K562 (cell line): ENCODE results near the gene CARD10. TPM values are rescaled to one million over a fixed set of nuclear protein-coding genes. Genes with fewer than 3 reads are reported as not detected.

Source experiments
- BCLAF1 ChIP-seq, 2 experiments: fragments of 450-650 bp in 1 of 2; IDR thresholded peaks; 2 replicates each; pipeline ENCODE4 v1.6.1; 2011 to 2017; ENCODE audit warnings: low read depth in 2 of 2, antibody characterized with exemption in 1 of 2, borderline replicate concordance in 1 of 2, low read length in 1 of 2, mild to moderate bottlenecking in 1 of 2, mixed read lengths in 1 of 2; ENCODE audit not compliant: control insufficient read depth in 1 of 2
- CHD1 ChIP-seq: fragments of 200-600 bp; sonication (generic); IDR thresholded peaks from one replicate; pipeline ENCODE4 v1.6.1; 2012; ENCODE audit warnings: mild to moderate bottlenecking, moderate library complexity, low read length, inconsistent platforms
- NCOA4 ChIP-seq: fragments of 450-650 bp; IDR thresholded peaks from 2 replicates; pipeline ENCODE4 v1.6.1; 2018; ENCODE audit warnings: mild to moderate bottlenecking; ENCODE audit not compliant: partially characterized antibody
- SETDB1 ChIP-seq: IDR thresholded peaks from one replicate; pipeline ENCODE4 v1.6.1; 2012; ENCODE audit warnings: low read length, control low read depth, inconsistent platforms
- polyA plus RNA-seq, 8 experiments: library from polyadenylated mRNA; depleted of rRNA in 4 of 8; stranded (reverse) in 5 of 8; unstranded in 3 of 8; fragments of >200 nt; fragmentation: Nextera tagmentation in 2 of 8; fragmentation: Illumina TruSeq in 1 of 8; extraction: Ambion mirVana in 2 of 8; extraction: Trizol in 1 of 8; gene quantifications; 2 replicates each; pipeline versions ENCODE4 v1.2.1 to v1.2.3, GENCODE V29; 2011 to 2014; ENCODE audit warnings: inconsistent platforms in 1 of 8, missing spikeins in 1 of 8
- total RNA-seq, 7 experiments: library from RNA; depleted of rRNA in 6 of 7; stranded (reverse); fragments of >200 nt in 6 of 7; fragmentation: Illumina TruSeq in 2 of 7; extraction: Trizol in 2 of 7; gene quantifications; 2 replicates each; pipeline versions ENCODE4 v1.2.1 to v1.2.3, GENCODE V29; 2011 to 2021; ENCODE audit warnings: low replicate concordance in 1 of 7
- TF ChIP-seq, protein P1 (sequence below): fragments of 450-650 bp; IDR thresholded peaks from 2 replicates; pipeline ENCODE4 v1.6.1; 2014; ENCODE audit warnings: low read depth, mild to moderate bottlenecking, moderate library complexity, borderline replicate concordance

CARD10 gene
- total and polyA plus RNA-seq, 9 of the 15 experiments (the other 6 are each of a cell fraction or from before 2014, with no cell fraction given) = 0.13 to 5.8 (median 1.6) TPM

DNA sequence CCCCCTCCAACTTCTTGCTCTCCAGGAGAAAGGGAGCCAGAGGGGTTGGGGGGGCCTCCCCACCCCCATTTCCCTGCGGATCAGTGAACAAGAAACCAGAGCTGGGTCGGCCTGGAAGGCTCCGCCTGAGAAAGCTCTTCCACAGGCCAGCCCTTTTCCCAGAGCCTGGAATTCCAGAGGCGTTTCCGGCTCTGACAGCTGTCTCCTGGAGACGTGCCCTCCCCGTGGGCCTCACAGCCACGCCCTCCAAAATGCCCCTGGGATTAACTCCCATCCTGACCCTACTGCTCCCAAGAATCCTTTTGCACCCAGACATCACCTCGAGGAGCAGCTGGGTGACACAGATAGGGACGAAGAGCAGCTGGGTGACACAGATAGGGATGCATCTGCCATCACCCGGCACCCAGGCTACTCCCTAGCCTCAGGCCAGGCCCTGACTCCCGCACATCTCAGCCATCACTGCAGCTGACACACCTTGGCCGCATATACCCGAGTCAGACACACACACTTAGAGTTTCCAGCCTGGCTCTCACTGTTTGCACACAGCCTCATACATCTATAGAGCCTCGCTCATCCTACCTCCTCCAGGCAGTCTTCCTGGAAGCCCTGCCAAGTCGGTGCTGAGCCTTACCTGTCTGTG, 33.4 kb upstream of the CARD10 start (continued):
- no peak for TF ChIP-seq BCLAF1 (IDR thresholded peaks at IDR 0.05; ENCODE audit: borderline replicate concordance in 1 of 2, control insufficient read depth in 1 of 2, low read depth in 2 of 2, low read length in 1 of 2)
- TF ChIP-seq, protein P1, sequence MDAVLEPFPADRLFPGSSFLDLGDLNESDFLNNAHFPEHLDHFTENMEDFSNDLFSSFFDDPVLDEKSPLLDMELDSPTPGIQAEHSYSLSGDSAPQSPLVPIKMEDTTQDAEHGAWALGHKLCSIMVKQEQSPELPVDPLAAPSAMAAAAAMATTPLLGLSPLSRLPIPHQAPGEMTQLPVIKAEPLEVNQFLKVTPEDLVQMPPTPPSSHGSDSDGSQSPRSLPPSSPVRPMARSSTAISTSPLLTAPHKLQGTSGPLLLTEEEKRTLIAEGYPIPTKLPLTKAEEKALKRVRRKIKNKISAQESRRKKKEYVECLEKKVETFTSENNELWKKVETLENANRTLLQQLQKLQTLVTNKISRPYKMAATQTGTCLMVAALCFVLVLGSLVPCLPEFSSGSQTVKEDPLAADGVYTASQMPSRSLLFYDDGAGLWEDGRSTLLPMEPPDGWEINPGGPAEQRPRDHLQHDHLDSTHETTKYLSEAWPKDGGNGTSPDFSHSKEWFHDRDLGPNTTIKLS = no peak
- no peak for TF ChIP-seq NCOA4
- TF ChIP-seq SETDB1 = no peak
- no peak for TF ChIP-seq CHD1
- TF ChIP-seq, all 486 proteins: peak for 136
